Gastroesophageal sphincter (tissue), 3 donors: ENCODE measurements around the gene TTLL5.

Experiments
- EP300 ChIP-seq: sonication (generic); formaldehyde crosslinking; IDR thresholded peaks from one replicate; pipeline ENCODE4 v1.6.1; 2017; ENCODE audit warnings: antibody characterized with exemption, mild to moderate bottlenecking
- POLR2A ChIP-seq, 2 donors: fragments of 450-650 bp; IDR thresholded peaks; one replicate each; pipeline ENCODE4 v1.6.1; 2017; ENCODE audit warnings: antibody characterized with exemption in 2 of 2, mild to moderate bottlenecking in 2 of 2, moderate library complexity in 1 of 2
- TF ChIP-seq, protein P1 (sequence below), 4 experiments: fragments of 200-600 bp in 2 of 4; fragments of 450-650 bp in 2 of 4; sonication (generic) in 1 of 4; IDR thresholded peaks; one replicate each; pipeline ENCODE4 v1.5.1; 2017 to 2019; ENCODE audit warnings: antibody characterized with exemption in 4 of 4, mild to moderate bottlenecking in 2 of 4, moderate library complexity in 2 of 4

DNA sequence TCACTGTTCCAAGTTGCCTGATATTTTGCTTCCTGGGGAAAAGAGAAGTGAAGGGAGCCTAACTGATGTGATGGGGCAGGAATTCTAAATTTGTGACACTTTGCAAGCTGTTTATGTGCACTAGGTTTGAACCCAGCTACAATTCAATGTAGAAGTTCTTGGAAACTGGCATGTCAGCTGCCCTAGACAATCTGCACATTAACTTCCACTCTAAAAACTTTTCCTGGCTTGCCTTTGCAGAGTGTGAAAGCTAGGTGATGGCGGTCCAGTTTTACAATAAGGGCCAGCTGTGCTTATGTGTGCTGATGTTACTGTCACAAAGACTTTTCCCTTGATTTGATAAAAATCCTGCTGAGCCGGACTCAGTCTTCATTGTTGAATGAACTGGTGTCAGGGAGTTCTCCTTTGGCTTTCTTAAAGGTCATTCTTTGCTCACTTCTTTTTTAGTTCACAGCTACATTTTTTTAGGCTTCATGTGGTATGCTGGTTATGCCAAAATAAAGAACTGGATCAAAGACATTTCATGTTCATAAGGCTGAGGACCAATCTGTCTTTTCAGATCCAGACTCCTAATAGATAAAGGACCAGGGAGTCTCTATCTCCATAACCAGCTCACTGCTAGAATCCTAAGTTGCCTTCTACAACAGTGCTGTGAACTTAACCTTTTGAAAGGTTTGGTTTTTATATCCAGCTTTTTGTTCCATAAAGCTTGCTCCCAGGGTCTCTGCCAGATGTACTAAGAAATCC is 187.3 kb downstream of the TTLL5 start:
- TF ChIP-seq, protein P1, sequence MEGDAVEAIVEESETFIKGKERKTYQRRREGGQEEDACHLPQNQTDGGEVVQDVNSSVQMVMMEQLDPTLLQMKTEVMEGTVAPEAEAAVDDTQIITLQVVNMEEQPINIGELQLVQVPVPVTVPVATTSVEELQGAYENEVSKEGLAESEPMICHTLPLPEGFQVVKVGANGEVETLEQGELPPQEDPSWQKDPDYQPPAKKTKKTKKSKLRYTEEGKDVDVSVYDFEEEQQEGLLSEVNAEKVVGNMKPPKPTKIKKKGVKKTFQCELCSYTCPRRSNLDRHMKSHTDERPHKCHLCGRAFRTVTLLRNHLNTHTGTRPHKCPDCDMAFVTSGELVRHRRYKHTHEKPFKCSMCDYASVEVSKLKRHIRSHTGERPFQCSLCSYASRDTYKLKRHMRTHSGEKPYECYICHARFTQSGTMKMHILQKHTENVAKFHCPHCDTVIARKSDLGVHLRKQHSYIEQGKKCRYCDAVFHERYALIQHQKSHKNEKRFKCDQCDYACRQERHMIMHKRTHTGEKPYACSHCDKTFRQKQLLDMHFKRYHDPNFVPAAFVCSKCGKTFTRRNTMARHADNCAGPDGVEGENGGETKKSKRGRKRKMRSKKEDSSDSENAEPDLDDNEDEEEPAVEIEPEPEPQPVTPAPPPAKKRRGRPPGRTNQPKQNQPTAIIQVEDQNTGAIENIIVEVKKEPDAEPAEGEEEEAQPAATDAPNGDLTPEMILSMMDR (IDR thresholded peaks at IDR 0.05) = no peak
- no peak for TF ChIP-seq EP300
- no peak for TF ChIP-seq POLR2A (IDR thresholded peaks at IDR 0.05)
